HepG2 (cell line): Measurements from ENCODE around the gene TANGO6. TPM values are rescaled to one million over a fixed set of nuclear protein-coding genes. Genes with fewer than 3 reads are reported as not detected.

ENCODE experiments used
- ATM ChIP-seq: fragments of 450-650 bp; IDR thresholded peaks from 2 replicates; pipeline ENCODE4 v1.7.1; 2017; ENCODE audit warnings: mild to moderate bottlenecking, borderline replicate concordance
- DPF2 ChIP-seq: sonication (generic); formaldehyde crosslinking; IDR thresholded peaks from 2 replicates; pipeline ENCODE4 v1.4.0; 2020; ENCODE audit warnings: mild to moderate bottlenecking, low read depth, missing genetic modification reagents, borderline replicate concordance
- HMGXB3 ChIP-seq: sonication (generic); formaldehyde crosslinking; IDR thresholded peaks from 2 replicates; pipeline ENCODE4 v1.4.0; 2020; ENCODE audit warnings: missing genetic modification reagents, borderline replicate concordance
- KAT7 ChIP-seq: IDR thresholded peaks from 2 replicates; pipeline ENCODE4 v1.6.1; 2018; ENCODE audit warnings: borderline replicate concordance, missing compliant biosample characterization
- MYC ChIP-seq: sonication (generic); formaldehyde crosslinking; IDR thresholded peaks from 2 replicates; pipeline ENCODE4 v1.9.0; 2021; ENCODE audit warnings: missing genetic modification reagents, borderline replicate concordance
- MZF1 ChIP-seq: sonication (generic); formaldehyde crosslinking; IDR thresholded peaks from 2 replicates; pipeline ENCODE4 v1.8.1; 2023; ENCODE audit warnings: mild to moderate bottlenecking, missing genetic modification reagents, borderline replicate concordance
- ONECUT2 ChIP-seq: sonication (generic); formaldehyde crosslinking; IDR thresholded peaks from 2 replicates; pipeline ENCODE4 v1.4.0; 2020; ENCODE audit warnings: missing genetic modification reagents
- SOX6 ChIP-seq, 2 experiments: fragments of 450-650 bp in 1 of 2; sonication (generic) in 1 of 2; formaldehyde crosslinking in 1 of 2; IDR thresholded peaks; 2 replicates each; pipeline versions ENCODE4 v1.4.0 to v1.6.1; 2017 to 2020; ENCODE audit warnings: antibody characterized with exemption in 1 of 2, mild to moderate bottlenecking in 1 of 2, missing genetic modification reagents in 1 of 2
- ZC3H13 ChIP-seq: sonication (generic); formaldehyde crosslinking; IDR thresholded peaks from 2 replicates; pipeline ENCODE4 v1.8.1; 2023; ENCODE audit warnings: mild to moderate bottlenecking, missing genetic modification reagents, moderate library complexity
- ZNF282 ChIP-seq: fragments of 450-650 bp; IDR thresholded peaks from 2 replicates; pipeline ENCODE4 v1.6.1; 2018; ENCODE audit not compliant: partially characterized antibody
- ZNF331 ChIP-seq: sonication (generic); formaldehyde crosslinking; IDR thresholded peaks from 2 replicates; pipeline ENCODE4 v1.4.0; 2020; ENCODE audit warnings: missing genetic modification reagents
- ZNF34 ChIP-seq: sonication (generic); formaldehyde crosslinking; IDR thresholded peaks from 2 replicates; pipeline ENCODE4 v1.4.0; 2020; ENCODE audit warnings: mild to moderate bottlenecking, missing genetic modification reagents, borderline replicate concordance
- ZNF770 ChIP-seq: sonication (generic); formaldehyde crosslinking; IDR thresholded peaks from 2 replicates; pipeline ENCODE4 v1.5.0; 2020; ENCODE audit warnings: mild to moderate bottlenecking, missing genetic modification reagents
- ZNF879 ChIP-seq: sonication (generic); formaldehyde crosslinking; IDR thresholded peaks from 2 replicates; pipeline ENCODE4 v1.8.1; 2023; ENCODE audit warnings: missing genetic modification reagents
- polyA plus RNA-seq, 8 experiments: library from polyadenylated mRNA; depleted of rRNA in 3 of 8; stranded (reverse) in 7 of 8; unstranded in 1 of 8; fragments of >200 nt; fragmentation: Illumina TruSeq in 4 of 8; extraction: Trizol in 4 of 8; gene quantifications; 2 replicates each; pipeline versions ENCODE4 v1.2.1 to v1.2.3, GENCODE V29; 2011 to 2016; ENCODE audit warnings: low read depth in 4 of 8, missing spikeins in 1 of 8, mixed read lengths in 1 of 8; ENCODE audit not compliant: insufficient read depth in 1 of 8
- total RNA-seq, 5 experiments: library from RNA; depleted of rRNA; stranded (reverse); fragments of >200 nt; fragmentation: Illumina TruSeq; extraction: Trizol; gene quantifications; 2 replicates each; pipeline ENCODE4 v1.2.3, GENCODE V29; 2016; ENCODE audit warnings: low read depth in 1 of 5
- TF ChIP-seq, protein P1 (sequence below): sonication (generic); formaldehyde crosslinking; IDR thresholded peaks from 2 replicates; pipeline ENCODE4 v1.4.0; 2020; ENCODE audit warnings: missing genetic modification reagents
- TF ChIP-seq, protein P2 (sequence below): sonication (generic); formaldehyde crosslinking; IDR thresholded peaks from 2 replicates; pipeline ENCODE4 v1.4.0; 2020; ENCODE audit warnings: missing genetic modification reagents
- TF ChIP-seq, protein P3 (sequence below): sonication (generic); formaldehyde crosslinking; IDR thresholded peaks from 2 replicates; pipeline ENCODE4 v1.8.0; 2022; ENCODE audit warnings: missing genetic modification reagents, low read depth, mild to moderate bottlenecking, borderline replicate concordance

Gene TANGO6
- total and polyA plus RNA-seq, 2 of the 13 experiments (the other 11 are each of a cell fraction or from before 2014, with no cell fraction given), result 7.2 to 13.3 TPM

GRCh38 chr16:68994324-68994723 is 151.0 kb downstream of the TANGO6 start (continued):
- TF ChIP-seq, protein P1, sequence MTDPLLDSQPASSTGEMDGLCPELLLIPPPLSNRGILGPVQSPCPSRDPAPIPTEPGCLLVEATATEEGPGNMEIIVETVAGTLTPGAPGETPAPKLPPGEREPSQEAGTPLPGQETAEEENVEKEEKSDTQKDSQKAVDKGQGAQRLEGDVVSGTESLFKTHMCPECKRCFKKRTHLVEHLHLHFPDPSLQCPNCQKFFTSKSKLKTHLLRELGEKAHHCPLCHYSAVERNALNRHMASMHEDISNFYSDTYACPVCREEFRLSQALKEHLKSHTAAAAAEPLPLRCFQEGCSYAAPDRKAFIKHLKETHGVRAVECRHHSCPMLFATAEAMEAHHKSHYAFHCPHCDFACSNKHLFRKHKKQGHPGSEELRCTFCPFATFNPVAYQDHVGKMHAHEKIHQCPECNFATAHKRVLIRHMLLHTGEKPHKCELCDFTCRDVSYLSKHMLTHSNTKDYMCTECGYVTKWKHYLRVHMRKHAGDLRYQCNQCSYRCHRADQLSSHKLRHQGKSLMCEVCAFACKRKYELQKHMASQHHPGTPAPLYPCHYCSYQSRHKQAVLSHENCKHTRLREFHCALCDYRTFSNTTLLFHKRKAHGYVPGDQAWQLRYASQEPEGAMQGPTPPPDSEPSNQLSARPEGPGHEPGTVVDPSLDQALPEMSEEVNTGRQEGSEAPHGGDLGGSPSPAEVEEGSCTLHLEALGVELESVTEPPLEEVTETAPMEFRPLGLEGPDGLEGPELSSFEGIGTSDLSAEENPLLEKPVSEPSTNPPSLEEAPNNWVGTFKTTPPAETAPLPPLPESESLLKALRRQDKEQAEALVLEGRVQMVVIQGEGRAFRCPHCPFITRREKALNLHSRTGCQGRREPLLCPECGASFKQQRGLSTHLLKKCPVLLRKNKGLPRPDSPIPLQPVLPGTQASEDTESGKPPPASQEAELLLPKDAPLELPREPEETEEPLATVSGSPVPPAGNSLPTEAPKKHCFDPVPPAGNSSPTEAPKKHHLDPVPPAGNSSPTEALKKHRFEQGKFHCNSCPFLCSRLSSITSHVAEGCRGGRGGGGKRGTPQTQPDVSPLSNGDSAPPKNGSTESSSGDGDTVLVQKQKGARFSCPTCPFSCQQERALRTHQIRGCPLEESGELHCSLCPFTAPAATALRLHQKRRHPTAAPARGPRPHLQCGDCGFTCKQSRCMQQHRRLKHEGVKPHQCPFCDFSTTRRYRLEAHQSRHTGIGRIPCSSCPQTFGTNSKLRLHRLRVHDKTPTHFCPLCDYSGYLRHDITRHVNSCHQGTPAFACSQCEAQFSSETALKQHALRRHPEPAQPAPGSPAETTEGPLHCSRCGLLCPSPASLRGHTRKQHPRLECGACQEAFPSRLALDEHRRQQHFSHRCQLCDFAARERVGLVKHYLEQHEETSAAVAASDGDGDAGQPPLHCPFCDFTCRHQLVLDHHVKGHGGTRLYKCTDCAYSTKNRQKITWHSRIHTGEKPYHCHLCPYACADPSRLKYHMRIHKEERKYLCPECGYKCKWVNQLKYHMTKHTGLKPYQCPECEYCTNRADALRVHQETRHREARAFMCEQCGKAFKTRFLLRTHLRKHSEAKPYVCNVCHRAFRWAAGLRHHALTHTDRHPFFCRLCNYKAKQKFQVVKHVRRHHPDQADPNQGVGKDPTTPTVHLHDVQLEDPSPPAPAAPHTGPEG, result no peak
- TF ChIP-seq ATM (no peak), ZNF34 (CRISPR knock-in tag) (no peak), HMGXB3 (CRISPR knock-in tag) (no peak), ONECUT2 (CRISPR knock-in tag) (no peak), MYC (no peak), ZC3H13 (CRISPR knock-in tag) (no peak), SOX6 (IDR thresholded peaks at IDR 0.05) (no peak), SOX6 (CRISPR knock-in tag; IDR thresholded peaks at IDR 0.05) (peak; percentile 50; the same call in 1 of the 2 replicates), ZNF282 (no peak), ZNF331 (no peak), ZNF879 (CRISPR knock-in tag) (no peak), MZF1 (no peak), KAT7 (CRISPR knock-in tag) (no peak), DPF2 (no peak), ZNF770 (peak; percentile 23; the same call in 1 of the 2 replicates)
- TF ChIP-seq, protein P2, sequence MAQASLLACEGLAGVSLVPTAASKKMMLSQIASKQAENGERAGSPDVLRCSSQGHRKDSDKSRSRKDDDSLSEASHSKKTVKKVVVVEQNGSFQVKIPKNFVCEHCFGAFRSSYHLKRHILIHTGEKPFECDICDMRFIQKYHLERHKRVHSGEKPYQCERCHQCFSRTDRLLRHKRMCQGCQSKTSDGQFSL (CRISPR knock-in tag), result no peak
- TF ChIP-seq, protein P3, sequence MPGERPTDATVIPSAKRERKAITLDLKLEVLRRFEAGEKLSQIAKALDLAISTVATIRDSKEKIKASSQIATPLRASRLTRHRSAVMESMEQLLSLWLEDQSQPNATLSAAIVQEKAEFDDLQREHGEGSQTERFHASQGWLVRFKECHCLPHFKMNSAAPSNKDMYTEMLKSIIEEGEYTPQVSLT (CRISPR knock-in tag), result no peak
